ENCODE results near the gene AGFG2. TPM values are rescaled to one million over a fixed set of nuclear protein-coding genes. Genes with fewer than 3 reads are reported as not detected.

The AGFG2 gene
- total RNA-seq, 1 experiment from 2014 or later: 11.9 TPM

GRCh38 chr7:100585511-100586265 is 46.7 kb downstream of the AGFG2 start, which contains the start of gene LRCH4:
TSS of gene LRCH4 (minus strand) at chr7:100586129. CDS start at chr7:100586100, 29 bp downstream.
- intact Hi-C loops (cut with micrococcal nuclease): no loop called here
- ChIA-PET CTCF (interaction anchor here (0.6 to 3.0 kb wide), 25 partner anchors 17 to 242 kb away, joined by 3 to 12 read pairs (median 4); partner anchors contain the start of genes MOSPD3 and POP7), POLR2A (interaction anchor here (0.5 to 4.8 kb wide), 68 partner anchors 8 to 1427 kb away, joined by 3 to 49 read pairs (median 4); partner anchors contain the start of genes AGFG2, EPHB4, GIGYF1 and GNB2)
- peak within 1 kb of the TSS; percentile 90 for H3K27ac Mint-ChIP-seq (ENCODE audit: low read depth, unreplicated experiment)
- peaks cover 13% of the 10 kb centered on the region for H3K4me1 Mint-ChIP-seq (ENCODE audit: insufficient read depth, unreplicated experiment)
- peak; percentile 54 for DNase-seq (ENCODE audit: unreplicated experiment)
- BruUV-seq (replicated peaks): no TSS peak
- H3K9me3 Mint-ChIP-seq (ENCODE audit: unreplicated experiment): no peaks in the 10 kb centered on the region
- H3K27me3 Mint-ChIP-seq (ENCODE audit: insufficient read depth, unreplicated experiment): no peaks in the 10 kb centered on the region
- peak within 1 kb of the TSS; percentile 92 for H3K4me3 Mint-ChIP-seq (ENCODE audit: unreplicated experiment)
- TF ChIP-seq CTCF (IDR thresholded peaks at IDR 0.05; ENCODE audit: unreplicated experiment): no peak
- peaks cover 16% of the 10 kb centered on the region for H3K36me3 Mint-ChIP-seq (ENCODE audit: insufficient read depth, unreplicated experiment)

GRCh38 chr7:100586266-100587025 is 47.4 kb downstream of the AGFG2 start, which contains the start of gene FBXO24:
TSS of gene FBXO24 (plus strand) at chr7:100586328. CDS start at chr7:100586626, 298 bp downstream.
- ChIA-PET CTCF (interaction anchor here (0.6 to 3.0 kb wide), 15 partner anchors 12 to 242 kb away, joined by 3 to 12 read pairs (median 4); partner anchors contain the start of genes MOSPD3 and POP7), POLR2A (interaction anchor here (0.5 to 4.8 kb wide), 58 partner anchors 9 to 1427 kb away, joined by 3 to 49 read pairs (median 4); partner anchors contain the start of genes AGFG2, GIGYF1, GNB2 and MEPCE)
- peak; percentile 100 for DNase-seq (ENCODE audit: unreplicated experiment)
- peak within 1 kb of the TSS; percentile 92 for H3K4me3 Mint-ChIP-seq (ENCODE audit: unreplicated experiment)
- no peak for TF ChIP-seq CTCF (IDR thresholded peaks at IDR 0.05; ENCODE audit: unreplicated experiment)
- BruUV-seq (replicated peaks): no TSS peak
- peaks cover 12% of the 10 kb centered on the region for H3K36me3 Mint-ChIP-seq (ENCODE audit: insufficient read depth, unreplicated experiment)
- intact Hi-C loops (cut with micrococcal nuclease): no loop called here
- H3K27me3 Mint-ChIP-seq (ENCODE audit: insufficient read depth, unreplicated experiment): no peaks in the 10 kb centered on the region
- no peaks in the 10 kb centered on the region for H3K9me3 Mint-ChIP-seq (ENCODE audit: unreplicated experiment)
- peak within 1 kb of the TSS; percentile 90 for H3K27ac Mint-ChIP-seq (ENCODE audit: low read depth, unreplicated experiment)
- peaks cover 13% of the 10 kb centered on the region for H3K4me1 Mint-ChIP-seq (ENCODE audit: insufficient read depth, unreplicated experiment)

DNA sequence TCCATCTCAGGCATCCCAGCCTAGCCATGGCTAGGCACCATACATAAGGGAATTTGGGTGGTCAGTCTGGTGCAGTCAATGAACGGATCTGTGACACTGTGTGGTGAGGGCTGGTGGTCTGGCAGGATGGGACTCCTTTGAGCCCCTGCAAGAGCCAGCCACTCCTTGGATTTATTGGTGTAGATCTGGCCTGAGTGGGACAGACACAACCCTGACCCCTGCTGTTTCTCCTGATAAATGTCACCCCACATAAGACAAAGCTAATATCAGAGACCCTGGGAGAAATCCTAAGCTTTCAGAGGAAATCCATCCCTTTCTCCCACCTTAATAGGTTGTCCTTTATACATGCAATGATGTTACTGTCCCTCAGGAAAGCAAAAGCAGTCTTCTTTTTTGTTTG is 49.4 kb downstream of the AGFG2 start:
- no peaks in the 10 kb centered on the region for H3K27me3 Mint-ChIP-seq (ENCODE audit: insufficient read depth, unreplicated experiment)
- TF ChIP-seq CTCF (IDR thresholded peaks at IDR 0.05; ENCODE audit: unreplicated experiment): peak; percentile 31
- peaks cover 13% of the 10 kb centered on the region for H3K4me1 Mint-ChIP-seq (ENCODE audit: insufficient read depth, unreplicated experiment)
- BruUV-seq (replicated peaks): no TSS peak
- CTCF ChIA-PET: interaction anchor here (0.7 to 1.3 kb wide), 8 partner anchors 16 to 201 kb away, joined by 3 to 5 read pairs (median 3); partner anchors contain the start of gene MOSPD3
- POLR2A ChIA-PET: interaction anchor here (1.3 kb wide), 1 partner anchor 42 kb away, joined by 4 read pairs; no protein-coding TSS in a partner anchor
- peaks cover 6% of the 10 kb centered on the region for H3K36me3 Mint-ChIP-seq (ENCODE audit: insufficient read depth, unreplicated experiment)
- H3K27ac Mint-ChIP-seq (ENCODE audit: low read depth, unreplicated experiment): no peak overlapping the region
- intact Hi-C loops (cut with micrococcal nuclease): loop anchor here (1.0 kb wide), 1 partner anchor 24 kb away; no protein-coding TSS in a partner anchor
- DNase-seq (ENCODE audit: unreplicated experiment): no peak
- H3K9me3 Mint-ChIP-seq (ENCODE audit: unreplicated experiment): no peaks in the 10 kb centered on the region
- peak overlapping the region; percentile 12 for H3K4me3 Mint-ChIP-seq (ENCODE audit: unreplicated experiment)

Measured in MCF 10A (cell line).